ENCODE results near the gene ITGA6.

GRCh38 chr2:172464400-172465129 lies 37.2 kb downstream of the ITGA6 start:
- no peak for TF ChIP-seq EZH2phosphoT487 (IDR thresholded peaks at IDR 0.05; ENCODE audit: borderline replicate concordance, low read depth, low read length)
- TF ChIP-seq, protein P1, sequence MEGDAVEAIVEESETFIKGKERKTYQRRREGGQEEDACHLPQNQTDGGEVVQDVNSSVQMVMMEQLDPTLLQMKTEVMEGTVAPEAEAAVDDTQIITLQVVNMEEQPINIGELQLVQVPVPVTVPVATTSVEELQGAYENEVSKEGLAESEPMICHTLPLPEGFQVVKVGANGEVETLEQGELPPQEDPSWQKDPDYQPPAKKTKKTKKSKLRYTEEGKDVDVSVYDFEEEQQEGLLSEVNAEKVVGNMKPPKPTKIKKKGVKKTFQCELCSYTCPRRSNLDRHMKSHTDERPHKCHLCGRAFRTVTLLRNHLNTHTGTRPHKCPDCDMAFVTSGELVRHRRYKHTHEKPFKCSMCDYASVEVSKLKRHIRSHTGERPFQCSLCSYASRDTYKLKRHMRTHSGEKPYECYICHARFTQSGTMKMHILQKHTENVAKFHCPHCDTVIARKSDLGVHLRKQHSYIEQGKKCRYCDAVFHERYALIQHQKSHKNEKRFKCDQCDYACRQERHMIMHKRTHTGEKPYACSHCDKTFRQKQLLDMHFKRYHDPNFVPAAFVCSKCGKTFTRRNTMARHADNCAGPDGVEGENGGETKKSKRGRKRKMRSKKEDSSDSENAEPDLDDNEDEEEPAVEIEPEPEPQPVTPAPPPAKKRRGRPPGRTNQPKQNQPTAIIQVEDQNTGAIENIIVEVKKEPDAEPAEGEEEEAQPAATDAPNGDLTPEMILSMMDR (conservative IDR thresholded peaks at IDR 0.05; ENCODE audit: low read length): no peak

All from OCI-LY7 (cell line).